GM18499 (cell line): ENCODE measurements around the gene KLK10.
"Not testable (repeated sequence)": the region's sequence is repeated elsewhere in the genome, so short reads cannot be mapped to it uniquely, and the experiment has no call there.

ENCODE experiments used
- ATAC-seq: cut with Tn5 transposase; IDR thresholded peaks from one replicate; pipeline ENCODE4 v1.9.1; 2021; ENCODE audit warnings: moderate number of reproducible peaks; ENCODE audit not compliant: insufficient read depth, unreplicated experiment

The KLK10 gene

GRCh38 chr19:51003316-51003715, 16.2 kb downstream of the KLK10 start:
- no peak for ATAC-seq

- ATAC-seq = no peak
These were observed 16.8 kb downstream of the KLK10 start for GRCh38 chr19:51002542-51003311.

- no peak for ATAC-seq
These were observed 17.4 kb downstream of the KLK10 start for GRCh38 chr19:51002089-51002532.

GRCh38 chr19:51001515-51001914, 18.0 kb downstream of the KLK10 start, which contains the start of gene KLK8:
Gene KLK8, minus strand, starts transcription at chr19:51001604. Its CDS starts 437 bp downstream, at chr19:51001167.
- no peak for ATAC-seq

GRCh38 chr19:51000981-51001380, 18.5 kb downstream of the KLK10 start:
- no peak for ATAC-seq

- ATAC-seq = no peak
These were observed 19.1 kb downstream of the KLK10 start for GRCh38 chr19:51000426-51000825.

- no peak for ATAC-seq
These were observed 20.8 kb downstream of the KLK10 start for GRCh38 chr19:50998686-50999085.

- no peak for ATAC-seq
These were observed 21.4 kb downstream of the KLK10 start for GRCh38 chr19:50998061-50998460.

- no peak for ATAC-seq
These were observed 25.4 kb downstream of the KLK10 start for GRCh38 chr19:50994129-50994528.

- ATAC-seq = no peak
These were observed 26.9 kb downstream of the KLK10 start for GRCh38 chr19:50992666-50993035.

- ATAC-seq = not testable (repeated sequence)
These were observed 35.1 kb downstream of the KLK10 start for GRCh38 chr19:50984416-50984815.

GRCh38 chr19:50983625-50984292, 35.8 kb downstream of the KLK10 start, which contains the start of gene KLK7:
Gene KLK7, minus strand, starts transcription at chr19:50983917. Its CDS starts 1,518 bp downstream, at chr19:50982399.
- no peak for ATAC-seq

- no peak for ATAC-seq
These were observed 37.3 kb downstream of the KLK10 start for GRCh38 chr19:50982186-50982585.

- ATAC-seq = no peak
These were observed 37.8 kb downstream of the KLK10 start for GRCh38 chr19:50981587-50982146.

- no peak for ATAC-seq
These were observed 39.3 kb downstream of the KLK10 start for GRCh38 chr19:50980208-50980607.

- ATAC-seq = no peak
These were observed 39.8 kb downstream of the KLK10 start for GRCh38 chr19:50979758-50980157.

- ATAC-seq = no peak
These were observed 40.6 kb downstream of the KLK10 start for GRCh38 chr19:50978772-50979390.

GRCh38 chr19:50977626-50978025, 41.9 kb downstream of the KLK10 start:
- no peak for ATAC-seq

- no peak for ATAC-seq
These were observed 43.7 kb downstream of the KLK10 start for GRCh38 chr19:50975766-50976165.

- ATAC-seq = no peak
These were observed 44.6 kb downstream of the KLK10 start for GRCh38 chr19:50974702-50975556.
